ENCODE data around the gene AFAP1L1. TPM values are rescaled to one million over a fixed set of nuclear protein-coding genes. Genes with fewer than 3 reads are reported as not detected.

The AFAP1L1 gene
- total RNA-seq, 4 donors from 2014 or later: 10.3 to 20.6 (median 14.0) TPM

Other genes with a start within 250 kb of the AFAP1L1 start
- gene SH3TC2, start 208.8 kb upstream of the AFAP1L1 start, total RNA-seq: 1 to 10 TPM; 2.3 to 5.0 (median 3.5) TPM
- gene ABLIM3, start 130.4 kb upstream of the AFAP1L1 start, total RNA-seq: 10 to 100 TPM; 14.8 to 50.7 (median 25.4) TPM
- gene GRPEL2, start 73.6 kb downstream of the AFAP1L1 start, total RNA-seq: 10 to 100 TPM in 3 of 4 donors, 1 to 10 TPM in 1; 9.3 to 12.0 (median 11.1) TPM
- gene PCYOX1L, start 86.2 kb downstream of the AFAP1L1 start, total RNA-seq: 1 to 10 TPM; 2.5 to 4.7 (median 3.8) TPM
- gene IL17B, start 107.4 kb downstream of the AFAP1L1 start, total RNA-seq: 1 to 10 TPM; 2.3 to 7.2 (median 4.0) TPM